Measurements from ENCODE around the gene SSBP3. TPM values are rescaled to one million over a fixed set of nuclear protein-coding genes. Genes with fewer than 3 reads are reported as not detected.

SSBP3 gene
- total RNA-seq, 1 donor from 2014 or later, result 44.0 TPM

- ATAC-seq, result no peak
- no peak for DNase-seq
- Histone ChIP-seq H3K36me3 (peaks cover 9% of the 10 kb centered on the region), H3K27me3 (ENCODE audit: low read depth) (no peaks in the 10 kb centered on the region), H3K27ac (no peak overlapping the region), H3K9me3 (no peaks in the 10 kb centered on the region), H3K4me1 (no peaks in the 10 kb centered on the region), H3K4me3 (no peak overlapping the region)
- TF ChIP-seq CTCF (IDR thresholded peaks at IDR 0.05), result no peak
- intact Hi-C loops (cut with DNase I), result no loop called here
These were observed 229.4 kb downstream of the SSBP3 start for GRCh38 chr1:54176621-54177327.

Other genes starting within 250 kb of the SSBP3 start
- gene CYB5RL, start 206.4 kb downstream of the SSBP3 start, total RNA-seq, result 9.0 TPM
- gene MRPL37, start 206.2 kb downstream of the SSBP3 start, total RNA-seq, result 41.8 TPM
- gene ACOT11, start 141.8 kb upstream of the SSBP3 start, total RNA-seq, result 5.0 TPM
- gene FAM151A, start 217.1 kb upstream of the SSBP3 start, total RNA-seq, result not detected
- gene MROH7, start 235.4 kb upstream of the SSBP3 start, total RNA-seq, result 2.1 TPM

Measured in lower lobe of right lung (tissue), 2 donors.